ENCODE results near the gene PRSS12. TPM values are rescaled to one million over a fixed set of nuclear protein-coding genes. Genes with fewer than 3 reads are reported as not detected.
A peak's percentile ranks its signal among the peaks of the same experiment; 100 is the strongest.

PRSS12 gene
- polyA plus RNA-seq, 1 of the 3 experiments (the other 2 are of a cell fraction), result 137 TPM

DNA sequence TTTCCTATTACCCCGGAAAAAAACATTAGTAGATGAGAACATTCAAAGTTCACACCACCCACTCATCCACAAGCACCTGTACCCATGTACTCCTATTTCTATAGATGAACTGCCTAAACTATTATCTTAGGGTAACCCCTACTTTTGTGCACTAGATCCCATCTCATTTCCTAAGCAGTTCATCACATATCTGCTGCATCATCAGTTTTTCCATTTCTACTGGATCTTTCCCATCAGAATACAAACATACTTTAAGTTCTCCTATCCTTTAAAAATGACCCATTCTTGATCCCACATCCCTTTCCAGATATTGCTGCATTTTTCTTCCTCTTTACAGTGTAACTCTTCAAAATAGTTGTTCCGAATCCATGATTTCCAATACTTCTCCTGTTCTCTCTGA is 81.0 kb downstream of the PRSS12 start:
- CTCF ChIA-PET, result interaction anchor here (0.9 to 2.1 kb wide), 4 partner anchors 47 to 1138 kb away, joined by 3 to 10 read pairs (median 5); partner anchors contain the start of genes NDST3 and PRSS12
- no peaks in the 10 kb centered on the region for H3K79me2 ChIP-seq (ENCODE audit: insufficient read depth)
- TF ChIP-seq, protein P1, sequence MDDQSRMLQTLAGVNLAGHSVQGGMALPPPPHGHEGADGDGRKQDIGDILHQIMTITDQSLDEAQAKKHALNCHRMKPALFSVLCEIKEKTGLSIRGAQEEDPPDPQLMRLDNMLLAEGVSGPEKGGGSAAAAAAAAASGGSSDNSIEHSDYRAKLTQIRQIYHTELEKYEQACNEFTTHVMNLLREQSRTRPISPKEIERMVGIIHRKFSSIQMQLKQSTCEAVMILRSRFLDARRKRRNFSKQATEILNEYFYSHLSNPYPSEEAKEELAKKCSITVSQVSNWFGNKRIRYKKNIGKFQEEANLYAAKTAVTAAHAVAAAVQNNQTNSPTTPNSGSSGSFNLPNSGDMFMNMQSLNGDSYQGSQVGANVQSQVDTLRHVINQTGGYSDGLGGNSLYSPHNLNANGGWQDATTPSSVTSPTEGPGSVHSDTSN (IDR thresholded peaks at IDR 0.05), result no peak
- no peak for TF ChIP-seq NRF1 (IDR thresholded peaks at IDR 0.05; ENCODE audit: low read depth, low read length)

DNA sequence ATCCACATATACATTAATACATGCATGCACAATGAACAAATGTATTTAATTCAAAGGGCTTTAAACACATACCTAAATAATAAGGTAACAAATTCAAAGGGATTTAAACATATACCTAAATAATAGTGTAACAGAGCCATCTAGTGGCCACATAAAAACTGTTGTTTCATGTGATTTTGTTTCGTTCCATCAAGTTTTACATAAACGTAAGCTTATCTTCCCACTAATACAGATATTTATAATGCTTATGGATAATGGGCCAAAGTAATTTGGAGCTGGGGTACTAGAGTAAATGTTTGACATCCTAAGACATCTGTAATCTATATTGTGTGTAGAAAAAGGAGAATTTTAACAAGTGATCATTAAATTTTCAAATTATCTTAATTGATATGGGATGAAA is 82.3 kb downstream of the PRSS12 start:
- WGBS (ENCODE audit: low lambda C conversion rate), result 22% methylated on average over 2 of the region's 2 CpGs
- CTCF ChIA-PET, result interaction anchor here (0.6 to 2.1 kb wide), 12 partner anchors 9 to 1136 kb away, joined by 3 to 9 read pairs (median 4); partner anchors contain the start of gene NDST3
- Histone ChIP-seq H3F3A (replicated peaks; ENCODE audit: insufficient read depth) (peaks cover 7% of the 10 kb centered on the region), H3K27ac (ENCODE audit: low read depth in 2 of 2, low read length in 1 of 2) (no peak overlapping the region), H3K9ac (no peak overlapping the region), H3K9me3 (no peaks in the 10 kb centered on the region), H3K27me3 (ENCODE audit: insufficient read depth) (no peaks in the 10 kb centered on the region), H4K20me1 (ENCODE audit: insufficient read depth) (no peaks in the 10 kb centered on the region), H3K79me2 (ENCODE audit: insufficient read depth) (no peaks in the 10 kb centered on the region), H3K9me2 (no peaks in the 10 kb centered on the region), H3K4me3 (ENCODE audit: low read depth in 2 of 2, low read length in 1 of 2) (no peak overlapping the region), H3K4me1 (ENCODE audit: control insufficient read depth in 1 of 2, insufficient read depth in 2 of 2, low read depth in 1 of 2, low read length in 1 of 2) (no peaks in the 10 kb centered on the region; a peak in 1 of 4 replicates), H3K36me3 (replicated peaks in 1 of 2; ENCODE audit: control insufficient read depth in 1 of 2, insufficient read depth in 2 of 2, low read length in 1 of 2) (no peaks in the 10 kb centered on the region), H2AFZ (ENCODE audit: low read depth) (no peak overlapping the region), H3K4me2 (no peak overlapping the region)
- TF ChIP-seq, protein P2, sequence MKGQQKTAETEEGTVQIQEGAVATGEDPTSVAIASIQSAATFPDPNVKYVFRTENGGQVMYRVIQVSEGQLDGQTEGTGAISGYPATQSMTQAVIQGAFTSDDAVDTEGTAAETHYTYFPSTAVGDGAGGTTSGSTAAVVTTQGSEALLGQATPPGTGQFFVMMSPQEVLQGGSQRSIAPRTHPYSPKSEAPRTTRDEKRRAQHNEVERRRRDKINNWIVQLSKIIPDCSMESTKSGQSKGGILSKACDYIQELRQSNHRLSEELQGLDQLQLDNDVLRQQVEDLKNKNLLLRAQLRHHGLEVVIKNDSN (IDR thresholded peaks at IDR 0.05; ENCODE audit: borderline replicate concordance, low read depth), result no peak
- TF ChIP-seq EP300 (IDR thresholded peaks at IDR 0.05; ENCODE audit: borderline replicate concordance in 1 of 2, low read depth in 1 of 2, low read length in 1 of 2) (no peak), SMC3 (IDR thresholded peaks at IDR 0.05; ENCODE audit: low read depth, low read length) (peak; percentile 36; the same call in 1 of the 2 replicates), TCF12 (IDR thresholded peaks at IDR 0.05) (no peak), RAD21 (IDR thresholded peaks at IDR 0.05; ENCODE audit: low read length) (peak; percentile 73), TAF1 (IDR thresholded peaks at IDR 0.05; ENCODE audit: borderline replicate concordance, low read depth, low read length) (no peak), SIN3A (IDR thresholded peaks at IDR 0.05; ENCODE audit: borderline replicate concordance, low read depth, low read length) (no peak)
- TF ChIP-seq, protein P3, sequence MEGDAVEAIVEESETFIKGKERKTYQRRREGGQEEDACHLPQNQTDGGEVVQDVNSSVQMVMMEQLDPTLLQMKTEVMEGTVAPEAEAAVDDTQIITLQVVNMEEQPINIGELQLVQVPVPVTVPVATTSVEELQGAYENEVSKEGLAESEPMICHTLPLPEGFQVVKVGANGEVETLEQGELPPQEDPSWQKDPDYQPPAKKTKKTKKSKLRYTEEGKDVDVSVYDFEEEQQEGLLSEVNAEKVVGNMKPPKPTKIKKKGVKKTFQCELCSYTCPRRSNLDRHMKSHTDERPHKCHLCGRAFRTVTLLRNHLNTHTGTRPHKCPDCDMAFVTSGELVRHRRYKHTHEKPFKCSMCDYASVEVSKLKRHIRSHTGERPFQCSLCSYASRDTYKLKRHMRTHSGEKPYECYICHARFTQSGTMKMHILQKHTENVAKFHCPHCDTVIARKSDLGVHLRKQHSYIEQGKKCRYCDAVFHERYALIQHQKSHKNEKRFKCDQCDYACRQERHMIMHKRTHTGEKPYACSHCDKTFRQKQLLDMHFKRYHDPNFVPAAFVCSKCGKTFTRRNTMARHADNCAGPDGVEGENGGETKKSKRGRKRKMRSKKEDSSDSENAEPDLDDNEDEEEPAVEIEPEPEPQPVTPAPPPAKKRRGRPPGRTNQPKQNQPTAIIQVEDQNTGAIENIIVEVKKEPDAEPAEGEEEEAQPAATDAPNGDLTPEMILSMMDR (IDR thresholded peaks at IDR 0.05), result peak; percentile 76
- DNase-seq, result peak; percentile 37
- POLR2A ChIA-PET, result no interaction called here

More for the DNA sequence above, 81.0 kb downstream of the PRSS12 start:
- Histone ChIP-seq H3K9ac (no peak overlapping the region), H3K4me2 (no peak overlapping the region), H3K9me2 (no peaks in the 10 kb centered on the region), H3K27ac (ENCODE audit: low read depth in 2 of 2, low read length in 1 of 2) (no peak overlapping the region), H2AFZ (ENCODE audit: low read depth) (no peak overlapping the region), H3K4me3 (ENCODE audit: low read depth in 2 of 2, low read length in 1 of 2) (no peak overlapping the region), H3K9me3 (no peaks in the 10 kb centered on the region), H3K27me3 (ENCODE audit: insufficient read depth) (no peaks in the 10 kb centered on the region), H3F3A (replicated peaks; ENCODE audit: insufficient read depth) (peaks cover 7% of the 10 kb centered on the region), H3K4me1 (ENCODE audit: control insufficient read depth in 1 of 2, insufficient read depth in 2 of 2, low read depth in 1 of 2, low read length in 1 of 2) (no peaks in the 10 kb centered on the region), H3K36me3 (replicated peaks in 1 of 2; ENCODE audit: control insufficient read depth in 1 of 2, insufficient read depth in 2 of 2, low read length in 1 of 2) (no peaks in the 10 kb centered on the region), H4K20me1 (ENCODE audit: insufficient read depth) (no peaks in the 10 kb centered on the region)
- POLR2A ChIA-PET, result no interaction called here
- WGBS (ENCODE audit: low lambda C conversion rate), result 95% methylated on average over 2 of the region's 2 CpGs
- no peak for DNase-seq
